ENCODE measurements around the gene APBA2.

Gene APBA2

DNA sequence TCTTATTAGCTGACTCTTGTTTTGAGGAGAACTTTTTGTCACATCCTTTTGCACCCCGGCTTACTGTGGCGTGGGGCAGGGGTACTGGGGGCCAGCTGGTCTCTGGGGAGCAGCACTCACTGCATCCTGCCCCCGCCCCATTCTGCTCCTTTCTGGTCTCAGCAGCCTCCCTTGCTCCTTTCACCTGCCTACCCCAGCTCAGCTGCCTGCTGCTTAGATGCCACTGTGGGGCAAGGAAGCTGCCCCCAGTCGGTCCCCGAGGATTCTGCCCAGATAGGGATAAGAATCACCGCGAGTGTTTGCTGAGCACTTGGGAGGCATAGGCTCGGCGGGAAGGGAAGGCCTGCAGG is 32.0 kb downstream of the APBA2 start:
- DNase-seq, result no peak

DNA sequence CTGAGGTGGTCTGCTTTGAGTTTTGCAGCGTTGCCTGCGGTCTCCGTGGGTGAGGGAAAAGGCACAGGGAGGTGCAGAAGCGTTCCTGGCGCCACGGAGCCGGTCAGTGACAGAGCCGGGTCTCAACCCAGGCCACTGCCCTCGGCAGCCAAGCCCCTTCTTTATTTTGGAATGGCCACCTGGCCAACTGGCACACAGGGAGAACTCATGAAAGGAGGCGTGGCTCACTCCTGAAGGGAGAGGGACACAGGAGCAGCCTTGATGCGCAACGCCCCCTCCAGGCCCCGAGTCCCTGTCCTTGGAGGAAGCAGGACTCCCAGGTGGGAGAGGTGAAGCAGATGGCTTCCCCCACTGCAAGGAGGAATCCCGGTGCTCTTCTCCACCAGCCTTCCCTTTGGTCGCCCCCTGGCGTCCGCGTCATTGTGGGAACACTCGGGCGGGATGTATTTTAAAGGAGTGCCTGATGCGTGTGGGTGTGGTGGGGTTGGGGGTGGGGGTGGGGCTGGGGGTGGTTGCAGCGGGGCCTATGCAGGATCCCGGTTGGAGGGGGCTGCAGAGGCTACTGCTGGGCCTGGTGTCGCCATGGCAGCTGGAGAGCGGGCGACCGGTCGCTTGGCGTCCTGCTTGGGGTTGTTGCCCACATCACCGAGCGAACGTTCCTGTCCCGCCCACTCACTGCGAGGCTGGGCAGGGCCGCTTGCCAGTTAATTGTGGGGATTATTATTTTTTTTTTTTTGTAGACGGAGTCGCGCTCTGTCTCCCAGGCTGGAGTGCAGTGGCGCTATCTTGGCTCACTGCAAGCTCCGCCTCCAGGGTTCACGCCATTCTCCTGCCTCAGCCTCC is 32.6 kb downstream of the APBA2 start:
- no peak for DNase-seq

DNA sequence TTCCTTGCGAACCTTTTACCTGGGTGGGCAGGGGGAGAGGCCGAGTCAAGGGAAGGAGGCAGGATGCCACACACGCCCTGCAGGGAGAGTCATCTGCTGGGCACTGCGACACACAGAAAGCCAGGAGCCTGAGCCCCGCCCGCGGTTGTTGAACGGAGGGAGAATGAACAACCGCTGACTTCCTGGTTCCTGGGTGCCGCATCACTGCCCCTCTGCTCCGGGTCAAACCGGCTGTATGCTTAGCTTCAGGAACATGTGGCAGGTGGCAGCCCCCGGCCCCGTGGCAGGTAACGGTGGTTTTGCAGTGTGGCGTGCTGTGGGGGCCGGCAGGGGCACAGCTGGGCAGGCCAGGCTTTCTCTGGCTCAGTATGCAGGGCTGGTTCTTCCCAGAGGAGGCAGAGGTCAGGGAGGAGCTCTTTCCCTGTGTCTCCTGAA is 33.4 kb downstream of the APBA2 start:
- no peak for DNase-seq

DNA sequence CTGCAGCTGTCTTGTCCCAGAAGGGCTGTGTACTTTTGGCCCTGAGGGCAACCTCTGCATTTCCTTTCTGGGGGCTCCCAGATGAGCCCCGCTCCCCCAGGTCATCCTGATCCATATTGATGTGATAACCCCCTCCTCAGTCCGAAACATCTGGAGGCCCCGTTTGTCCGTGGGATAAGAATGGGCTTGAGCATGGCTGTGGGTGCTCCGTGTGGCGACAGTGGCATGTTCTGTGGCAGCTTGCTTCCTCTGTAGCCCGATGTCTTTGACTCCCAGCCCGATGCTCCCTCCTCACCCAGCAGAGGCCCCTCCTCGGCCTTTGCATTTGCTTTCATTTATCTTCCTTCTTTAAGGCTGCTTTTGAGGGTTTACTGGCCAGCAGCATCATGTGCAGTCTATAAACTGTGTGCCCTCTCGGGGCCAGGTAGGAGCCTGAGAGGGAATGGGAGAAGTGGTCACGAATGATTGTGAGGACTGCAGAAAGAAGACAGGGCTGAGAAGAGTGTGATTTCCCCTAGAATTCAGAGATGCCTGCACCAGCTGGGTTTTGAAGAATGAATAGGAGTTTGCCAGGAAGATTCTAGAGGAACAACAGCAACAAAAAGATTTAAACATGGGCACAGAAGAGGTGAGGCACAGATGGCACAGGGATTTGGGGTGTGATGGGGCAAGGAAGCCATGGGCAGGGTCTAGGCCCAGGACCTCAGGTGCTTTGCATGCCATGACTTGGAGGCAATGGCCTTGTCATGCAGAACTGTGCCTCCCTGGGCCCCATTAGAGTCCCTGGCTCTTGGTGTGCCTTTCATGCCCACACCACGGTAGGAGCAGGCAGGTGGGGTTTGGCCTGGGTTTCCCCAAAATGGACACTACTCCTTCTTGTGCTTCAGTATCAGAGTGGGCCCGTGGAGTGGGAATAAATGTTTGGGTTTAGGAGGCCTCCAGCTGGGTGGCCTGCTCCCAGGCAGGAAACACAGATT is 34.2 kb downstream of the APBA2 start:
- DNase-seq, result no peak

DNA sequence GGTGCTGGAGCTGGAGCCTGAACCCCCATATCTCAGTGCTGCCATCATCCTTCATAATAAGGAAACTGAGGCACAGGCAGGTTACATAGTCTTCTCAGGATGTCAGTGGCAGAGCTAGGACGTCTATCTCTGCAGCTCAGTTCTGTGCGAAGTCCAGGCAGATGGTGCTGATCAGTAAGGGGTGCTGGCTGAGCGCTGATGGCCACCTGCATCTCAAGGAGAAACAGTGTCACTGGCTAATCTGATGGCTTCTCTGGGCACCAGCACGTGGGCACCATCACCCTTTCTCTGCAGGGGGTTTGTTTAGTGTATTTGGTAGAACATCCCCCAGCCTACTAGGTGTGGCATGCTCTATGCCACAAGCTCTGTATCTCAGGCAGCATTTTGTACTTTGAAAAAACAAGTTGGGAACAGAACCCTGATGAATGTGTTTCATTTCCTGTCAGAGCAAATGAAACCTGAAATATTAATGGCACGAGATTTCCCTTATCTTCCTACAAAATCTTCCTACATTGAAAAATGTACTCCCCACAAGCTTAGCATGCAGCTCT is 35.1 kb downstream of the APBA2 start:
- no peak for DNase-seq

DNA sequence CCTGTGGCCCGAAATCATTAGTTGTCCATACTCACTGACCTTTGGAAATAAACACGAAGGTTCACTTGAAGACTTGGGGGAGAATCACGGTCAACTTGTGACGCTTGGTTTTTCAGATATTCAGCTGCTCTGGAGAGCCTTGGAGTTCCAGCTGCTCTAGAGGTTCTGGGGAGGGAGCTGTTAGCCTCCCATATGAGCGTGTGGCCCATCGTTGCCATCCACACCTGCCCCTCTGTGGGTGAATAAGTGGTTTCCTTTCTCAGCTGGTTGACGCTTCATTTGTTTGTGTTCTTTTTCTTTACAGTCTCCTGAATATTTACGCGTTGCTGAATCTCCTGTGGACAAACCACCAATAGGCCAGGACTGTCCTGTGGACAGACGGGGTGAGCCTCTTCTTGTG is 35.6 kb downstream of the APBA2 start:
- DNase-seq, result no peak

DNA sequence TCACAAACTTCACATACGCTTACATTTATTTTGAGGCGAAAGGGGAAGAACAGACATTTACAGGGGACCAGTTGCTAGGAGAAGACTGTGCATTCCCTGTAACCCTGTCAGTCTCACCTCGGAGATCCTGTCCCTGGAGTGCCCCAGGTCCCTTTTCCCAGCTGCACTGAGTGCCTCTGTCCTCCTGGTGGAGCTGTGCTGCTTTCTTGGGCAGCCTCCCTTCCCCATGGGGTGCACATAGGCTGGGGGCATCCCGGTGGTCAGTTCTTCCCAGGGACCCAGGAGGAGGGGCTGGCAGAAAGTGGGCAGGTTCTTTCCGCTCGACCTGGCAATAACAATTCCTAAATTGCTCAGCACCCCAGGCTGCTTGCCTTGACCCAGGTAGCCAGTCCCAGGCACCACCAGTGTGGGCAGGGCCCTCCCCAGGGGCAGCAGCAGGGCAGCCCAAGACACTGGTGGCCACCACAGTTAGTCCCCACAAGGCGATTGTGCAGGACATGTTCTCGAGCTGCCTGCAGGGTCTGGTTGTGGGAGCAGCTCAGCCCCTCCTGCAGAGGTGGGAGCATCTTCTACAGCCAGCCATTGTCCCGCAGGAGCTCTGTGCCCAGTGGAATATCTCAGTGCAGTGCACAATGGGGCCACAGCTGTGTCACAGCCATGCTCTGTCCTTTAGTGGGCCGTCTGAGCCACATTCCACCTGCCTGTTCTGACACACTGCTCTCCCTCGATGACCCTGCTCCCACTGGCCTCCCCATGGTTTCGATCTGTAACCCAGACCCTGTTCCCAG is 36.3 kb downstream of the APBA2 start:
- no peak for DNase-seq

DNA sequence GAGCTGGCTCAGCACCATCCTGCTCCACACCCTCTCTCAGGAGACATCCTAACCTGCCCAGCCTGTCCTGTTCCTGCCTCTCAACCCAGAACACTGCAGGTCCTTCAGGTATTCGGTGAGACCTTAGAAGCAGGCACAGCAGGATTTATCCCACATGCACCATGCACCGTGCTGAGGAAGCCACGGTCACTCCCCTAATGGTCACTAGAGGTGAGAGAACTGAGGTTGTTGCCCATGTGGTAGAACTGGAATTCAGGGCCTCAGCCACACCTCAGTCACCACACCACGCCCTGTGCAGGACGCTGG is 36.9 kb downstream of the APBA2 start:
- no peak for DNase-seq

DNA sequence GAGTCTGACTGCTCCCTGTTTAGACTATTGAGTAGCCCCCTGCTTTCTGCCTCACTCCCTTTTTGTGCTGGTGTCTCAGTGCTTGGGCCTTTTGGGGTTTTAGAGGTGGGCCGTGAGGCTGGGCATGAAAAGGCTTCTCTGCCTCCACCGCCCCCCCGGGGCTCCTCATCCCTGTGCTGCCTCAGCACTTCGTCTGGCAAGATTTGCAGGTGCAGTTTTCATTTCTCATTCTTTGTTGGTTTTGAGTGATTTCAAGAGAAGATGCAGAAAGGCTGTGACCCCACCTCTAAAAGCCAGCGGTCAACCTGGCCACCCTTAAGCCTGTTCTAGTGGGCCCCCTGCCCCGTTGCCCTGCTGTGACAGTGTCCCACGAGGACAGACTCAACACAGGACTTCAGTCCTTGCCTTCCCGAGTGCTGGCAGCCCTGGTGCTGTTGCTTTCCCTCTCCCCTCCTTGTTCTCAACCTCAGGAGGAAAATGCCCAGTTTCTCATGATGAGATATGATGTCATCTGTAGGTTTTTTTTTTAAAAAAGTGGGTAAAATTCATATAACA is 38.0 kb downstream of the APBA2 start:
- no peak for DNase-seq

DNA sequence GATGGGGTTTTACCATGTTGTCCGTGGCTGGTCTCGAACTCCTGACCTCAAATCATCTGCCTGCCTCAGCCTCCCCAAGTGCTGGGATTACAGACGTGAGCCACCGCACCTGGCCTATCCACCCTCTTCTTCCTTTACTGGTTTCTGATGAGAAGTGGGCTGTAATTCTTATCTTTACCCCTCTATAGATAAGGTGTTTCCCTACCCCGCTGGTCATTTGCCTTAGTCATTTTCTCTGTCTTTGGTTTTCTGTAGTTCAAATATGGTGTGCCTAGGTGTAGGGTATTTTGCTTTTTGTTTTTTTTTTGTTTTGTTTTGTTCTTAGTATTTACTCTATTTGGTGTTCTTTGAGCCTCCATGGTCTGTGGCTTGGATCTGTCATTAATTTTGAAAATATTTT is 41.3 kb downstream of the APBA2 start:
- DNase-seq, result no peak

DNA sequence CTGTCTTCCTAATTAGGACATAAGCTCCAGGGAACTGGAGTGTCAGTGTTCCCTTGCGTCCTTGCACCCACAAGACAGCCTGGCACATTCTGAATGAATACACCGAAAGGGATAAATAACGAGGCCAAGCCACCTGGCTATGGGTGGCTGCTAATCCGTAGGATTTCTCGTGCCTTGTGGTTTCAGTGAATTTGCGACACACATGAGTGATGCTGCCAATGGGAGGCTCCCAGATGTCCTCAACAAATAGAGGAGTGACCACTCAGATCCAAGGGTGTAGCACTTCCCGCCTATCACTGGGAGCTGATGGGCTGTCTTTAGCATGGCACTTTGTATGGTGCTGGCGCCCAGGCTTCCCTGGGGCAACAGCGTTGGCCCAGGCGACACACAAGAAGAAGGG is 43.4 kb downstream of the APBA2 start:
- DNase-seq, result no peak

DNA sequence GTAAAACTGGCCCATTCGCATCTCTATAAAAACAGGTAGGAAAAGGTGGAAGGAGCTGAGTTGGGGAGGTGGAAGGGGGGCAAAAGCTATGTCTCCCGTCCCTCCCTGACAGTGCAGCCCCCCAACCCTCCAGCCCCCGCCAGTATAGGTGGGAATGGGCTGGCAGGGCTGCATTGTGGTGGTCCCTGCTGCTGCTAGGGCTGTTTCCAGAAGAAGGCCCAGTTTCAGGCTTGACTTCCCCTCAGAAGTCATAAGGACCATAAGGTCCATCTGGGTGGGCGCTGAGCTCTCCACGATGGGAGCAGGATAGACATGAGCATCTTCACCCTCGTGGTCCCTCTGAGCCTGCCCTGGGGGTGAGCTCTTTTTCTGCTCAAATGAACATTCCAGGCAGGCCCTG is 44.2 kb downstream of the APBA2 start:
- no peak for DNase-seq

DNA sequence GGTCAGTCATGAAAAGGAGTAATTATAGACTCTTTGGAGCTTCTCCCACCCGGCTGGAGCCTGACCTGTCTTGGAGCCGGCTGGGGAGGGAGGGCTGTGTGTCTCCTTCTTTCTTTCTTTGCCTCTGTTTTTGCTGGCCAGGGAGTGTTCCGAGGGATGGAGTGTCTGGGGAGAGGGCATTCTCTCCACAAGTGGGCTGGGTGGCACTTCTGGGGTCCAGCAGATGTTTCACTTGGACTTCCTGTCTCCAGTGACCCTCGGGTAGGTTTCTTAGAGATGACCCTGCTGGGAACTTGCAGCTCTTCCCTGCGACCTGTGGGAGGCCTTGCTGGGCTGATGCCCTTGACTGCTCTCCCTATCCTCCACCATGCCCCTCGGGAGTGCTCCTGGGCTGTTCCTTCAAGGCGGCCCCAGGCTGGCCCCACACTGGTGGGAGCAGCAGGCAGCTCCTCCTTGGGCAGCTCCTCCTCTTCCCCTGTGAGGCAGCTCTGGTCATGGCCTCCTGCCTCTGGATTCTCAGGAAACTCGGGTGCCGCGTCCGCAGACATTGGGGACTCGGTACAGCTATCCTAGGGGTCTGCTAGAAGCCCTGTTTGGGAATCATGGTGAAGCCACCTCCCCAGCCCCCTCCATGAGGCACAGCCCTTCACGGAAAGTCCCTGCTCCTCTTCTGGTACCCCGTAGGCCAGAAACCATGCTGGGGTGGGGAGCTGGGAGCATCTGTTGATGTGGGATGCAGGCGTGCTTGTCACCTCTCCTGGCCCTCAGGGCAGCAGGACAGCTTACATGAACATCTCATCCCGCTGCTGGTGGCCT is 44.9 kb downstream of the APBA2 start:
- no peak for DNase-seq

DNA sequence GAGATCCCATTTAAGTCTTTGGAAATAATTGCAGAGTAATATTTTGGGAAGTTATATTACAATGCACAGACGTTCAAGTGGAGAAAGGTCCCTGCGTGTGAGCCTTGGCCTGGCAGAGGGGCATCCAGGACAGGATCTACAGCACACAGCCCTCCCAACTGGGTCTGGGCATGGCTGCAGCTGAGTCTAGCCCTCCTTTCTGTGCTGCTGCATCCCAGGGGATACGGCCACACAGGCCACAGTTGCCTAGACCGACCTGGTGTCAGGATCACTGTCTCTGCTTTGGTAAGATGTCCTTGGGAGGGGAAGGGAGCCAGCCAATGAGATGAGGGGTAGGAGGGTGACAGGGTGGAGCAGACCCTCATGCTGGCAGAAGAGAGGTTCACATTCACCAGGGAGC is 46.1 kb downstream of the APBA2 start:
- no peak for DNase-seq

DNA sequence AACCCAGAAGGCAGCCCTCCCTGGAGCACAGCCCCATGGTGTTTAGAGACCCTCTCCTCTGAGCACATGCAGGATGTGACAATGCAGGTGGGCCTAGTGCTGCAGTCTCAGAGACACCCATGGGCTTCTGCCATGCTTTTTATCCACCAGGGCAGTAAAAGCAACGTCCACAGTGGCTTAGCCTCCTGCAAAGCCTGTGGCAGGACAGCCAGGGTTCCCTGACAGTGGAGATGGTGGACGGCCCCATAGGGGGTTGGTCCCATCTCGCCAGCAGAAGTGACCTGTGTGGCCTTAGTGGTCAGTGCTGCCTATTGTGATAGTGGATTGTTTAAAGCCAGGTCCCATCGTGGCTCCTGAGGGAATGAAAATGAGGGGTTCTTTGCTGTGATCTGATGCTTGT is 46.6 kb downstream of the APBA2 start:
- DNase-seq, result no peak

DNA sequence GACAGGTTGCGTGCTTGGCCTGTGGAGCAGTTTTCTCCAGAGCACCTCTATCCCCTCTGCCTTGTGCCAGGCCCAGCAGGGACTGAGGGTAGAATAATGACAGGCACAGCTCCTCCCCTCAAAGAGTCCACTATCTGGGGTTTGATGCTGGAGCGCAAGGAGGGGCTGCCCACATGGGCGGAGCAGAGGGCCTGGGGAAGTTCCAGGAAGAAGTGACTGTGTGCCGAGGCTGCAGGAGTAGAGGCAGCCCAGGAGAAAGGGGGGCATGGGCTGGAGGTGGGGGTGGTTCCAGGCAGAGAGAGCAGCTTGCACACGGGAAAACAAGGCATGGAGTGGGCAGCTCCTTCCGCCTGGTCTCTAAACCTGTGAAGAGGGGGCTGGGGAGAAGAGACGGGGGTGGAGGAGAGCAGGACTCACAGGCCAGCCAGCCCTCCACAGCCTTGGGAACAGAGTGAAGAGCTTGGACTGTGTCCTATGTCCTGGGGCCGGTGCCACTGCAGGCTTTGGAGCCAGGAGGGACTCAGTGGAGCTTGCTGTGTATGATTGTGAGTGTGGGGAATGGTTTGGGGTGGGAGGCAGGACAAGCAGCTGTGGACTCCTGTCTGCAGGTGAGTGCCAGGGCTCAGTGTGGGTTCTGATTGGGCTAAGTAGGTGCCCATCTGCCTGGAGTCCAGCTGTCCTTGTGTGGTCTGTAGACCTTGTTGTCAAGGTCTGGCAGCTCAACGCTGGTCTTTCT is 48.1 kb downstream of the APBA2 start:
- DNase-seq, result no peak

DNA sequence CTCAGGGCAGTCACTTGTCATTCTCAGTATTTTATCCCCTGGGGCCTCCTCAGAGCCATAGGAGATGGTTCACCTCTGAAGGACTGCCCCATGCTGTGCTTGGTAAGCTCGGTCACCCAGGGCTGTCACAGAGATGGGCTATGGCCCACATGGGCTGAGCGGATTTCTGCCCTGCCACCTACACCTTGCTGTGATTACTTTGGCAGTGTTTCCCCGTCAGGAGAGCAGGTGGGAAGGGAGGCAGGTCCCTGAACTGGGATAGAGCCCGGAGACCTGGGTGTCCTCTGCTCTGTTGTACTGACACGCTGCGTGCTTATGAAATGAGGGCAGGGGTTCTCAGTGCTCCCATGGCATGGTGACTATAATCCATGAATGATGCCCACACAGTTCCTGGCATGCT is 48.9 kb downstream of the APBA2 start:
- no peak for DNase-seq

DNA sequence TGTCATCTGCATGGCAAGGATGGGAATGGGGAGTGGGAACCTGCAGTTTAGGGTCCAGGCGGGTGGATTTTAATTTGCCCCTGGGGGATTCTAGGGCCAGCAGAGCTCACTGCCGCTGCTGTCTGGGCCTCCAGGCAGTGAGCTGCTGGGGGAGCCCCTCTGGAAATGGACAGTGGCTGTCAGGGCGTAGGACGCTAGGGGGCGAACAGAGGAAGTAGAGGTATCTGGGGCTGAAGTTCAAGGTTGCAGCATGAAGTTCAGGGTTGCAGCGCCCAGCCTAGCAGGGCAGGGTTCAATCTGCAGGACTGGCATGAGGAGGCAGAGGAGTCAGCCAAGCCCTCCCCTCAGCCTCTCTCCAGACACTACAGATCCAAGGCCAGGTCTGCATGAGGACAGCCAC is 49.5 kb downstream of the APBA2 start:
- no peak for DNase-seq

DNA sequence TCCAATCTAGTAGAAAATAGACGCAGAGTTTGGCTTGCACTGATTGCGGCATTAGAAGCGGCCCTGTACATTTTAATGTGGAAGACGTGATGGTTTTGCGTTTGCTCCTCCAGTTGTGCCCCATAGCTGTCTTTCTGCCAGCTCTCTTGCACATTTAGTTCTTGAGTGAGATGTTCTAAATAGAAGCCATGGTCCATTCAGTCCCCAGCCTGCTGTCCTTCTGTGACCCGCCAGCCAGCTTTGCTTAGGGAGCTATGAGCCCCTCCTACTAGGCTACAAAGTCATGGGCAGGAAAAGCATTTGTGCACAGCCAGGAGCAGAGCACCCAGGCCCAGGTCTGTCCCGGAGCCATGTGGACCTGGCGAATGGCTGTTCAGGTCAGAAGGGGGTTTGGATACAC is 50.3 kb downstream of the APBA2 start:
- DNase-seq, result no peak

DNA sequence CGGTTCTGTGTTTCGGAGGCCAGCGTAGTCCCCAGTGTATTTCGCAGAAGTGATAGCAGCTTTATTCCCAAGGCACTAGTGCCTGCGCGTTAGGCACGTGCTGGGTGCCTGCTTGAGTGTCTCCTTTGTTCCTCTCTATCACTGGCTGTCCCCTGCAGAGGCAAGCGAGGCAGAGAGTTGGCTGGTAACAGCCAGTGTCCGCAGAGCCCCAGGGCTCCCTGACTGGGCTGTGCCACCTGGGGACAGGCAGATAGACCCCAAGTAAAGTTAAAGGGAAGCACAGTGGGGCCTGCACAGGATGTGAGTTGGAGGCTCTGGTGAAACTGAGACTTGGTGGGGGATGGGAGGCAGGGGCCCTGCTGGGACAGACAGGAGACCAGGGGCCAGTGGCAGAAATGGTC is 50.7 kb downstream of the APBA2 start:
- no peak for DNase-seq

DNA sequence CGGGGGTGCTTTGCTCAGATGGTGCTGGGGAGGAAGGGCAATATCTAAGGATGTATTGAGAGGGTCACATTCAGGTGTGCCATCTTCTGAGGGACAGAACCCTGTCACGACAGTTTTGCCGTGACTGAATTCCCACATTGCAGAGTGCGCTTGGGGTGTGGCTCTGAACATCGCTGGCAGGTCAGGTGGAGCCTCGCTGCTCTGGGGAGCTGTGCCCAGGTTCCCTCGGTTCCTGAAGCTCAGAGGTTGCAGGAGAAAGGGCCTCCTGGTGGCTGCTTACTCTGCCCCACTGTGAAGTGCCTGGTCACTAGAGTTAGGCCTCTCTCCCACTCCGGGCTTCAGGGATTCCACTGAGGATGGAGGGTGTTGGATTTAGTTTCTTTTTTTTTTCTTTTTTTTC is 51.5 kb downstream of the APBA2 start:
- DNase-seq, result no peak

Measured in NCI-H1105 treated with DMSO at 0.1 percent for 48 hours (cell line).